GM21447 (cell line): ENCODE data around the gene KARS1.
A peak's percentile ranks its signal among the peaks of the same experiment; 100 is the strongest.
"Not testable (repeated sequence)": the region's sequence is repeated elsewhere in the genome, so short reads cannot be mapped to it uniquely, and the experiment has no call there.

ENCODE experiments used
- ATAC-seq: cut with Tn5 transposase; IDR thresholded peaks from one replicate; pipeline ENCODE4 v1.9.1; 2021; ENCODE audit not compliant: unreplicated experiment

The KARS1 gene

DNA sequence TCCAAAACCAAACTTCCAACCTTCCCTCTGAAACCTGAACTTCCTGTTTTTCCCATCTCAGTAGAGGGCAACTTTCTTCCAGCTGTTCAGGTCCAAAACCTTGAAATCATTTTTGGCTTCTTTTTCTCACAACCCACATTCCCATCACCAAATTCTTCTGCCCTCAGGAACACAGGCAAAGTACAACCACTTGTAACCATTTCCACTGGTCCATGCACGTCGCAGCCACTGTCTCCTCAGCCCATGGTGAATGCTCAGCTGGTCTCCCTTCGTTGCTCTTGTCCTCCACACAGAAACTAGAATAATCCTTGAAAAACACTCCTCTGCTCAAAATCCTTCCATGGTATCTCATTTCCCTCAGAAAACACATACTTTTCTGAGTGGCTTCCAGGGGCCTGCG, 20.7 kb downstream of the KARS1 start:
- no peak for ATAC-seq

DNA sequence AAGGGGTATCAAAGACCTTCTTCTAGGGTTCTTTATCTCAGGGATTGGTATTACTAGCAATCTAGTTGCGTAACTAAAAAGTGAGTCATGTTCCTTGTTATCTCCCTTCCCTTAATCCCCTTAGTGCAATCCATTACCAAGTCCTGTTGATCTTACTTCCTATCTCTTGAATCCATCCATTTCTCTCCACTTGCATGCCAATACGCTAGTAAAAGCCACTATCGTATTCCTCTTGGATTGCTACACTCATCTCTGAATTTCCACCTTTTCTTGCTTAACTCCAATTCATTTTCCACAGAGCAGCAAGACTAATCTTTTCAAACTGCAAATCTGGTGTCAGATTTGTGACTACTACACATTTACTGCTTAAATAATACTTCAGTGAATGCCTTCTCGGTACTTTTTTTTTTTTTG, 22.5 kb downstream of the KARS1 start:
- no peak for ATAC-seq

DNA sequence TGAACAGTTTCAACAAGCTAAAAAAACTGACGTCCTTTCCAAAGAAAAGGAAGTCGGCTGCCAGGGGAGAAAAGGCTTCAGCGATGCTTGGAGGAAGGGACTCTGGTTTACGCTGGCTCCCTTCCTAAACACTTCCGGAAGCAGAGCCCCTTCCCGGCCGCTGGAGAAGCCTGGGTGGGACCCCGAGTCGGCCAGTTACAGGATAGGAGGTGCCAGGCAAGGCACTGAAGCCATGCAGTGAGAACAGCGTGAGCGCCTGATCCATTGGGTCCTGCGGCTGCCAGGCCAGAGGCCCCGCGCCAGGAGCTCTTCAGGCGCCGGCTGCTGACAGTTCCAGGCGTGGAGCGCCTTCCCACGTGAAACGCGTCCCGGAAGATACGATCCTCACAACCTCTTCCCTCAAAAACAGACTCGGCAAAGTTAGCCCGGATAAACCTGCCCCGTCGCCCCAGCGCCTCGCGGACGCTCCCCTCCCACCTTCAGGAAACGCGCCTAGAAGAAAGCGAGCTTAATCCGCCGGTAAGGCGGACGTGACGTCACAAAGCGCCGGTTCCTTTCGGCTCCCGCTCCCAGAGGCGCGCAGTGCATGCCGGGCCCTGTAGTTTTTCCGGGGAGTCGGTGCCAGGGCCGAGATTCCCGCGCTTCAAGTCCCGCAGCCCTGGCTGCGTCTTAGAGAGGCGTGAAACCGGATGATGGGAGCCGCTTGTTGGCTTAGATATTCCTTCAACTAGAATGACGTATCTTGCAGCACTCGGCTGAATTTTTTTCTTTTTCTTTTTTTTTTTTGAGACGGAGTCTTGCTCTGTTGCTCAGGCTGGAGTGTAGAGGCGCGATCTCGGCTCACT, 24.5 kb downstream of the KARS1 start, which contains the start of gene ADAT1:
TSS of gene ADAT1 (minus strand) at position 521 of the 845 bp plus-strand sequence. CDS start 2,482 bp downstream, outside the sequence.
- peak; percentile 96 for ATAC-seq

DNA sequence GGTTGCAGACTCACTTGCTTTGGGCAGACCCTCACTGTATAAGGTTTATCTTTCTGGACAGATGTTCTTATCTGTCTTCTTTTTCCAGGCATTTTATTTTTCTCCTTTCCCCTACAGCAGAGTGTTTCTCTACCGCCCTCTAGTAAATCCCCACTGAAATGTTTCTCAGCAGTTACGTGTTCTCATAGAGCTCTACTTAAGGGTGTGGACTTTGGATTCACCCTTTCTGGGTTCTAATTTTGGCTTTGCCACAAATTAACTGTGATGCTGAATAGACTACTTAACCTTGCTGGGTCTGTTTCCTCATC, 26.3 kb downstream of the KARS1 start:
- ATAC-seq, result no peak

DNA sequence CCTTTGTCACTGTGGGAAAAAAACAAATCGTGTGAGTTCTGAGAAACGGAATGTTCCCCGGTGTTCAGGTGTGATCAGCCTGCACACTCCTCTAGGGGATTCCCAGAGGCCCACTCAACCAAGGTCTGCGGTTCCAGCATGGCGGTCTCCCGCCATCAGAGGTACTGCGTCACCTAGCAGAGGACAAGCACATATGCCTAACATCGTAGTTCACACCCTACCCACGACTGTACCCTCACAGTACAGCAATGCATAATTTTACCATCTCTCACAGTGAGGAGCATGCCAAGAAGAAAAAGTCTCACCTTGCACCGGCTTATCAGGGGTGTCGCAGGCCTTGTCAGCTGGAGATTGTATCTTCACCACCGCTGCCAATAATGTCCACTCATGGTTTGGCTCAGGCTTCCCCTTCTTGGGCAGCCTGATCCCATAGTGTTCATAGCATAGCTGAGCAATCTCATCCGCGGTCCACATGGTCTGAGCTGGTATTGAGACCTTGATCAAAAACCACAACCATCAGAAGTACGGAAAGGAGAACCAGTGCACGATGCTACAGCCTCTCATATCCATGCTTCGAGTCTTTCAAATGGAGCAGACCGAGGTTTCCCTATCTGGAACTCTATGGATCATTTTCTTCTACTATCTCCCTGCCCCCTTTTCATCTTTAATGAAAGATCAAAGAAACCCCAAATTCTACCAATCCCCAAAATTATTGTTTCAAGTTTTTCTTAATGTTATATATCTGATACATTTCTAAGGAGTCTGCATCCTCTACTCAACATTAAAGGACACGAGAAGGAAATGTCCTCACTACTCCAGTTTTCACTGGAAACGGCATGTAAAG, 26.9 kb downstream of the KARS1 start:
- no peak for ATAC-seq

DNA sequence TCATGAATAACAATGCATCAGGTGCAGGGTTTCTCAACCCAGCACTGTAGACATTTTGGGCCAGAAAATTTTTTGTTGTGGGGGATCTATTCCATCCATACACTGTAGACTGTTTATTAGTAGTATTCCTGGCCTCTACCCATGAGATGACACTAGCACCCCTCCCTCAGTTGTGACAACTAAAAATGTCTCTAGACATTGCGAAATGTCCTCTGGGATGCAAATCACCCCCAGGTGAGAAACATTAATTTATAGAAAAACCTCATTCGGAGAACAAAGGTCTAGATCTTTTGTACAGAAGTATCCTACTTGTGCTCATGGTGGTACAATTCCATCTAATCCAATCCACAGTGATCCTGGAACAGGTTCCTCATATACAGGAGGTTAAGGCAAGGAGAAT, 28.7 kb downstream of the KARS1 start:
- no peak for ATAC-seq

DNA sequence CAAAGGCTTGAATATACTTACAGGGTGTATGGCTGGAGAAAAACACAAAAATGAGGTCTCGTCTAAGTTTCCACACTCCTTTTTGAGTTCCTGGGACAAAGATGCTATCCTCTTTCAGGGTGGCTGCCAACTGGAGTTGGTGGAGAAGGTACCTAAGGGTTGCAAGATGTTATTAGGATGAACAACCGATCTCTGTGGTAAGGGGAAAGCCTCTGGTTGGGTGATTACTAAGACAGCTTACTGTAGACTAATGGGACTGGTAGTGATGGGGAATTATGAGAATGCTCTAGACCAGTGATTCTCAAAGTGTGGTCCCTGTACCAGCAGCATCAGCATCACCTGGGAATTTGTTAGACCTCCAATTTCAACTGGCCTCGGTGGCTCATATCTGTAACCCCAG, 30.3 kb downstream of the KARS1 start:
- no peak for ATAC-seq

DNA sequence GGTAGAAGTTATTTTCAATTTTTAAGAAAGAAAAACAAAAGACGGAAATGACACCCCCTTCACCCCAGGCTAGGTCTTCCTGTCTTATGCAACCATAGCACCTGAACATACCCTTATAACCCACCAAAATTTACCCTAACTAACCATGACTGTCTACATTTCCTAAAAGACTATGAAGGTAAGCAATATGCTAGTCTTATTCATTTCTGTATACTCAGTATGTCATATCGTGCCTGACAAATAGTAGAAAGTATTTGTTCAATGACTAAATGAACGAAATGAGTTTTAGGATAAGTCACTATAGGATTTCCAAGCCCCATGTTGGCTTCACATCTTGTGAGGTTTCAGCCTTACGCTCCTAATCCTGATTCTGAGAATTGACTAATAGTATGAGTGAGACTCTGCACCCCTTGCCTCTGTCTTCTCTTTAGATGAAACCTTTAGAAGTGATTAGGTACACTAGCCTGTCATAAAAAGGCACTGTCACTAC, 30.9 kb downstream of the KARS1 start:
- ATAC-seq, result no peak

DNA sequence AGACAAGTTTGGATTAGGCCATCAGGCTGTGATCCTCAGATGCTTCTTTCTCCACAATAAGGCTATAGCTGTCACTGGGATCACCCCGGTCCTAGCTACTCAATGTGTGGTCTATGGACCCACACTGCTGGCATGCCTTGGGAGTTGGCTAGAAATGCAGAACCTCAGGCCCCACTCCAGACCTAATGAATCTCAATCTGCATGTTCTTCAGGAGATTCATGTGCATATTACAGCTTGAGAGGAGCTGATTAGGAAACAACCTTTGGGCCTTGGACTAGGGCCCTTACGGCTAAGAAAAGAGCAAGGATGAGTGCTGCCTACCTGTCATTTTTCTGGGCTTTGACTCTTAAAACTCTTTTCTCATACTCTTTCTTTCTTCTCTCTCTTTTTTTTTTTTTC, 31.8 kb downstream of the KARS1 start:
- ATAC-seq, result no peak

DNA sequence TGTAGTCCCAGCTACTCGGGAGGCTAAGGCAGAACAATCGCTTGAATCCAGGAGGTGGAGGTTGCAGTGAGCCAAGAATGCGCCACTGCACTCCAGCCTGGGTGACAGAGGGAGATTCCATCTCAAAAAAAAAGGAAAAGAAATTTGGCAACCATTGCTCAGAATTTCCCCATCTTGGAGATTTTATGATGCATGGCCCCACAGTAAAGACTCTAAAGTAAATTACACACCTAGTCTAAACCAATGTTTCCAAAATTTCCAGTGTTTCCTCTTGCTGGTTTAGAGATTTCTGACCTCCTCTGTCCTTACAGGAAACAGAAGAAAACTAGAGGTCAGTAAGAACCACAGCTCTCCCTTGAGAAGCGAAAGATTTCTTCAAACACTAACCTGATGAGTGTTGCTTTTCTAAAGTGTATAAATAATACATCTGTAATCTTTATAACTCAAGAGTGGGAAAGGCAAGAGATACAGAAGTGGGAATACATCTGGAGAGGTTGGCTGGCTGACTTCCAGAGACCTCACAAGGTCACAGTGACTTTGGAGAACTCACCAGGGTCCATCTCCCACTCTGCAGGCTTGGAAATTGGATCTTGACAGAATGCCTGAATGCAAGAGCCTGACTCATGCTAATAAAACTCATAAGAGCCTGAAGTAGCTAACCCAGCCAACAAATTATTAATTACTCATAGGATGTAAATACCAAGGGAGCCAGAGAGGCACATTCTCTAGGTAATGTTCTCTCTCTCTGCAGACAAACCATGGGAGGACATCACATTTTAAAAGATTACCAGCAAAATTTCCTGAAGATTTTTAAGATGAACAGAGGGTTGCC, 33.2 kb downstream of the KARS1 start:
- no peak for ATAC-seq

DNA sequence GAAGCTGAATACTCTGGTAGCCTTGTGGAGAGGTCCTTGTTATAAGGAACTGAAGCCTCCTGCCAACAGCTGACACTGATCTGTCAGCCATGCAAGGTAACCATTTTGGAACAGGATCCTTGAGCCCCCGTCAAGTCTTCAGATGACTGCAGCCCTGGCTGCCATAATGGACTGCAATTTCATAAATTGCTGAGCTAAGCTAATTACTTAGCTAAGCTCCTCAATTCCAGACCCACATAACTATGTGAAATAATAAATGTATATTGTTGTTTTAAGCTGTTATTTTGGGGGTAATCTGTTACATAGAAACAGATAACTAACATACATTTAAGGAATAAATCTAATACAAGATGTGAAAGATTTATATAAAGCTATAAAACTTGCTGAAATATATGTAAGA, 41.0 kb downstream of the KARS1 start:
- ATAC-seq, result no peak

DNA sequence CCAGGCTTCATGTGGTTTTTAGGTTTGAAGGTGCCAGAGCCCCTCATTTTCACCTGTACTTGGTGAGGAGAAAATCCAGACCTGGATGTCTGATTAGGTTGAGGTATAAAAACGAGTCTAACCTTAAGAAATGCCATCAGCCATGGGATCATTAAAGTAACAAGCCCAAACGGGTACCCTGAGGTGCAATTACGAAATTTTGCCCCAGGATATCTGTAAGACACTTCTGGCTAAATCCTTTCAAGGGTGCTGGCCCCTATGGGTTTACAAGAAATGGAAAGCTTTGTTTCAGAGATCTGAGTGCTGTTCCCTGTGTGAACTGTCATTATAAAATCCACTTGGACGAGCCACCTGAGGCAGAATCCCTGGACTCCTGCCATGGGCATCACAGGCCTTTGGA, 44.2 kb downstream of the KARS1 start:
- ATAC-seq, result no peak

DNA sequence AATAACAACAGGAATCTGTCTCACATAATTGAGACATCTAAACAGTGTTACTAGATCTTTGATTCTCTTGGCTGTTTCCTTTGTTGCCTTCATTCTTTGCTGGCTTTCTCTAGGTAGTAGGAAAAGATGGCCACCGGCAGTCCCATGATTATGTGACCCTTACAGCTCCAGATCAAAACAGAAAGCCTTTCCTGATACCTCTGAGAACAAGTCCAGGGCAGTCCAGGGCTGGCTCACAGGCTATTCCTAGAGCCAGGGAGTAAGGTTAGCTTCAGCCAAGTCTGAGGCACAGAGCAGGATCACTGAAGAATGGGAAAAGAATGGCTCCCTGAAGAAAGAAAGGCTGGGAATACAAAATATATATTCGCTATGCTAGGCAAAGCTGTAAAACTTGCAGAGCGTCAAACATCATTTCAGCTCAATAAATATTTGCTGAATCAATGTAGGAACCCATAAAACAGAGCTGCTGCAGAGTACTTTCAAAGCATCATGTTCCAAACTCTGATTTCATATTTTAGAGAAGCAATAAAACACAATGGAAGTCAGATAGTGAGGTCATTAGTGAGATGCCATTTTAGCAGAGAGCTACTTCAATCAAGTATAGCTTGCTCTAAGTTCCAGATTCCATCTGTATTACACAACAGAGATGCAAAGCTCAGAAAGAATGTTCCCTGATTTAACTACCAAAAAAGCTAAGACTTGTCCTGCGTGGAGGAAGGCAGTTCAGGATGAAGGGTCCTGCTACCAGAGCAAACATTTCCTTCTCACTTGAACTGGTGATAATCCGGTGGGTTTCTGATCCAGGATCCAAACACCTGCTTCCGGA, 47.8 kb downstream of the KARS1 start:
- no peak for ATAC-seq

DNA sequence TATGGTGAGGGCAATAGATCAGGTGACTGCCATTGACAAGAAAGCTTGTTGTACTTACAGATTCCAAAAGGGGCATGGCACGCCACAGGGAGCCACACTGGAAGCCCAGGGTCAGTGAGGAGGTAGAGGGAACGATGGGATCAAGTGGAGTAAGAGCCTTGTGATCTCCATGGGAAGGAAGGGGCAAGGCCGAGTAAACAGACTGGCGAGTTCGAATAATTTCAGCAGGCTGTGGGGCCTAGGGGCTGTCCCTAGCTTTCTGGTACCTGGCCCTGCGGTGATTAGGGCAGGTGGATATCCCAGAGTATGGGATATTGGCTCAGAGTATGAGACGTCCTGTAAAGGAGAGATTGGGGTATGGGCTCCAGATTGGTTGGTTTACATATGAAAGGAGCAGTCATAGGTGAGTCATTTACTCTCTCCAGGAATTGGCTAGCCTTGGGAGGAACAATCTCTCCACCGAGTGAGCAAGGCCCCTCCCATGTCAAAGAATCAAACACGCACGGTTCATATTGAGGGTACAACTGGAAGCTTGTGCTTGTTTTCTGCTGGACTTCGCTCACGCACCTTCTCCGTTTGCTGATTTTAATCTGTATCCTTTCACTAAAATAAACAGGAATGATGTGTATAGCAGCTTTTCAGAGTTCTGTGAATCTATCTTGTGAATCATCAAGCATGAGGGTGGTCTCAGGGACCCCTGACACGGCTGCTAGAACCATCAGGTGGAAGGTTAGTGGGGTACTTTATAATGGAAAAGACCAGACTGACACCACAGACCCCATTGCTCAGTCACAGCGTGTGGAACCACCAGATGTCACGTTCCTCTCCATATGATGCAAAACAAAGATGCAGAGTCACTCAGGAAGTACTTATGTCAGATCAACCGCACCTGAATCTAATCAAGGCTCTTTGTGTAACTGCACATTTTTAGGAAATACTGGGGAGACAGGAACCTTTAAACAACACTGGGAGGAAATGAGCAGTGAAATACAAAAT, 53.3 kb downstream of the KARS1 start:
- no peak for ATAC-seq

DNA sequence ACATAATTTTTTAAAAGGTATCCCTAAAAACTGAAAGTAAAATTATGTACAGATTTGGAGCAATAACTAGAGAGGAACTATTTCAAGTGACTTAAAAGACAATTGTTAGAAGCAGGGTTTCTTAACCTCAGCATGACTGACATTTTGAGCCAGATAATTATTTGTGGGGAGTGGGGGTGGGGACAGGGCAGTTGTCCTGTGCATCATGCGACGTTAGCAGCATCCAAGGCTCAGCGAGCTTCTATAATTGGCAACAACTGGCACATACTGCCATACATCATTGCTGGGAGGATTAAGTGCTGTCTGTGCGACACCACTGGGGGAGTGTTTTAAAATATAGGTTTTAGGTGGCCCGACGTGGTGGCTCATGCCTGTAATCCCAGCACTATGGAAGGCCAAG, 54.2 kb downstream of the KARS1 start:
- ATAC-seq, result no peak

DNA sequence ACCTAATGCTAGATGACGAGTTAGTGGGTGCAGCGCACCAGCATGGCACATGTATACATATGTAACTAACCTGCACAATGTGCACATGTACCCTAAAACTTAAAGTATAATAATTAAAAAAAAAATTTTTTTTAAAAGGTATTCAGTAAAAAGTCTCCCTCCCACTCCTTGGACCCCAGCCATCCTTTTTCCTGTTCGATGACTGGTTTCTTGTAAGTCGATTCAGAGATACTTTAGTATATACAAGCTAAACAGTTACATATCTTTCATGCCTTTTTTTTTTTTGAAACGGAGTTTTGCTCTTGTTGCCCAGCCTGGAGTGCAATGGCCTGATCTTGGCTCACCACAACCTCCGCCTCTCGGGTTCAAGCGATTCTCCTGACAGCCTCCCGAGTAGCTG, 55.5 kb downstream of the KARS1 start:
- not testable (repeated sequence) for ATAC-seq

DNA sequence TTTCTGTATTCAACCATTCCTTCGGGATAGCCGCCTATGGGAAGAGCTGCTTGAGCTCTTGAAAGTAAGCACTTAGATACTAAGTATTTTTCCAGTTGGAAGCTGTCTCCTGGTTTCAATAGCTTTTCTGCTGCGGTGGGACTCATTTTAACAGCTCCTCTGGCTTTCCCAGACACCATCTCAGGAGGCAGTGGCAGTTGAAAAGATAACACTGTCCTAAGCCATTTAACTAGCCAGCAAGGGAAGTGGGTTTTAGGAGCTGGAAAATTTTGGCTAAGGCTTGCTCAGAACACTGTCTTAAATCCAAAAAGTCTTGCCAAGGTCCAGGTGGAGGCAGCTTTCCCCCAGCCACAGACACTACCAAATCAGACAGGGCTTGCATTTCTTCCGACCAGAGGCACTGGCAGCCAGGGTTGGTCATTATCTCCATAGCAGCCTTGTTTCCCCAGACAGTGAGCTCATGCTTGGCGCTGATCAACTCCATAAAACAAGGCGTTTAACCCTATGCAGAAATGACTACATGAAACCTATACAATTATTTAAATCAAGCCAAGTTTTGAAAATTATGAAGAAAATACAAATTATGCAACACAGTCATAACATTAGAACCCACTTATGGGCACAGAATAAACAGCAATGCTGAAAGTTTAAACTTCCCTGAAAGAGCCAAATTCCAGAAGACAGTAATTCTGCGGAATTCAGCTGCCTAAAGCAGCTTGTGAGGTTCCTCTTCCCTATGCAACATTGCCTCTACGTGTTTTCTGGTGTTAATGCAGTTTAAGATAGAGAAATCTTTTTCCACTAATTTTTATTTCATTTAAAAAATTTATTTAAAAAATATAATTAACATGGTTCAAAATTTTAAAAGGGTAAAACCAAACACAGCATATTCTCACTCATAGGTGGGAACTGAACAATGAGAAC, 56.3 kb downstream of the KARS1 start:
- no peak for ATAC-seq

DNA sequence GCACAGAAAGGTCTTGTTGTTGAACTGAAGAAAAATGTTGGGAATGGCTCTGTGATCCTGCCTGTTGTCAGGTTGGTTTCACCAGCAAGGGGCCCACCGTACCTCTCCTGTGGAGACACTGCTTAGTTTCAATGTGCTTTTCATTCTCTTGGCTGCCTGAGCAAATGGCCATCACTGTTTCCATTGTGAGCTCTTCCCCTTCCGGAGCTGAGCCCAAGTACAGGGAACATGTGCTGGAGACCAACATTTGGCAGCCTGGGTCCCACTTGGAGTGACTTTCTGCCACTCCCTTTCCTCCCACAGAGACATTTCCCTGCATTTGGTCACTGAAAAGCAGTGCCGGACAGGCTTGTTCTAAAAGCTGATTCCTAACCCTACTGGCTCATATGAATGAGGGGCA, 58.2 kb downstream of the KARS1 start:
- no peak for ATAC-seq
